ENCODE data around the gene DISP3.

Gene DISP3

GRCh38 chr1:11516961-11517635, 38.1 kb downstream of the DISP3 start:
- no peak for DNase-seq

GRCh38 chr1:11518016-11518701, 39.2 kb downstream of the DISP3 start:
- no peak for DNase-seq

DNA sequence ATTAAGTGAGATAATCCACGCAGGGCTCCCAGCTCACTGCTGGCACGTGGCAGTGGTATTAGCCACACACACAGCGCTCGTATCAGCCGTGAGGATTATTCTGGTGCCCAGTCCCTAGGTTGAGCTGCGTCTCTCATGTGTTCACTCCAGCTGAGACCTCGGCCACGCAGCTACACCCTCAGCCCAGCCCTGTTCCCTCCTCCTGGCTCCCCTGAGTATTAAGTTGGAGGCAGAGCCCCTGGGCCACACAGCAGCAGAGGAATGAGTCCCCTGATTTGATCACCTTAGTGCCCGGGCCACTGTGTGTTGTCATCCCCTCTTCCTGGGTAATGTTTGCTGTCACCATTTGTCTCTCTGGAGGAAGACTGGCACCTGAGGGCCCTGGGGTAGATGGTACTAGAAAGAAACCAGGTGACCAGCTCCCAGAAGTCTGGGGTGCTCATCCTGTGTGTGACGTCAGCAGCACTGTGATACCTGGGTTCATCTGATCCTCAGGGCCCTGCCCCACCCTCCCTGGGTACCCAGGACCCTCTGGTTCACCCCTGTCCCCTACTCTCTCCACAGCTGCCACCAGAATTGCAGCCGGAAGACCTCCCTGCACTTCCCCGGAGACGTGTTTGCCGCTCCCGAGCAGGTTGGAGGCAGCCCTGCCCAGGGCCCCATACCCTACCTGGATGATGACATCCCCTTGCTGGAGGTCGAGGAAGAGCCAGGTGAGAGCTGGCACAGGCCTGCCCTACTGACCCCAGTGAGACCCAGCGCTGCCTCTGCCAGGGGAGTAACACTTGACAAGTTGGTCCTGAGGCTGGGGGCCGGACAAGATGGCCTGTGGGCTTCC, 40.1 kb downstream of the DISP3 start:
- no peak for DNase-seq

GRCh38 chr1:11519629-11520031, 40.7 kb downstream of the DISP3 start:
- no peak for DNase-seq

DNA sequence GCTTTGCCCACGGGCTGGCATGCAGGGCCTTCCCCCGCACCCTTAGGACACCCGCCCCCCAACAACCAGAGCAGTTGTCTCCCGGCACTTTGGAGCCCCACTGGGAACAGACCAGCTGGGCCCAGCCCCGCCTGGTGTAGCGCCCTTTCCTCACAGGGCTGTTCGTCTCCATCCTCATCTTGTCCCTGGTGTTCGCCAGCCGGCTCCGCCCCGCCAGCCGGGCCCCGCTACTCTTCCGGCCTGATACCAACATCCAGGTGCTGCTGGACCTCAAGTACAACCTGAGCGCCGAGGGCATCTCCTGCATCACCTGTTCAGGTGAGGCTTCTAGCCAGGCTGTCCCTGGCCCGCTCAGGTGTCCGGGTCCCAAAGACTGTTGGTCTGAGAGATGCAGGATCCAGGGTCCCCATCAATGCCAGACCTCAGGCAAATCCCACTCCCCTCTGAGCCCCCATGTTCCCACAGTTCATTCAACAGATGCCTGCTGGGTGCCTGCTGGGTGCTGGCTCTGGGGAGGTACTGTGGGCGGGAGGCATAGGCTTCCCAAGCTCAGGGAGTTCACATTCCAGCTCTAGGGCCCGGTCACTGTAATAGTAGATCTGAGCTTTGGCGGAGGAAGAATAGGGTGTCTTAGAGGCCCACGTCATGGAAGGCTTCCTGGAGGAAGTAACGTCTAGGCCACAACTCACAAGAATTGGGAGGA, 41.7 kb downstream of the DISP3 start:
- no peak for DNase-seq

- no peak for DNase-seq
Measured at GRCh38 chr1:11521582-11522399, 42.8 kb downstream of the DISP3 start.

GRCh38 chr1:11522400-11523235, 43.7 kb downstream of the DISP3 start:
- DNase-seq: no peak

GRCh38 chr1:11523261-11523660, 44.3 kb downstream of the DISP3 start:
- DNase-seq: no peak

- no peak for DNase-seq
Measured at GRCh38 chr1:11523746-11524464, 45.0 kb downstream of the DISP3 start.

GRCh38 chr1:11524465-11525150, 45.7 kb downstream of the DISP3 start:
- no peak for DNase-seq

DNA sequence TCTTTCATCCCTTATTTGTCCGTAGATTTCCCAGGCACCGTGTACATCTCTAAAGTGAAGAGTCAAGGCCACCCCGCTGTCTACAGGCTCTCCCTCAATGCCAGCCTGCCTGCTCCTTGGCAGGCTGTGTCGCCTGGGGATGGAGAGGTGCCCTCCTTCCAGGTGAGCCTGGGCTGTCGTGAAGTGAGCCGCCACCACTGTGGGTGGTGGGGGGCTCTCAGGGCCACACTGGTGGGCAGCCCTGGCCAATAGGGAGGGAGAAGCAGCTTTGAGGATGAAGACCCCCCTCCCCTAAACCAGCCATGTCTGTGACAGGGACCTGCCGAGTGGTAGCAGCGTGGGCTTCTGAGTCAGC, 46.2 kb downstream of the DISP3 start:
- no peak for DNase-seq

- no peak for DNase-seq
Measured at GRCh38 chr1:11525516-11525915, 46.6 kb downstream of the DISP3 start.

GRCh38 chr1:11526071-11526895, 47.3 kb downstream of the DISP3 start:
- no peak for DNase-seq

DNA sequence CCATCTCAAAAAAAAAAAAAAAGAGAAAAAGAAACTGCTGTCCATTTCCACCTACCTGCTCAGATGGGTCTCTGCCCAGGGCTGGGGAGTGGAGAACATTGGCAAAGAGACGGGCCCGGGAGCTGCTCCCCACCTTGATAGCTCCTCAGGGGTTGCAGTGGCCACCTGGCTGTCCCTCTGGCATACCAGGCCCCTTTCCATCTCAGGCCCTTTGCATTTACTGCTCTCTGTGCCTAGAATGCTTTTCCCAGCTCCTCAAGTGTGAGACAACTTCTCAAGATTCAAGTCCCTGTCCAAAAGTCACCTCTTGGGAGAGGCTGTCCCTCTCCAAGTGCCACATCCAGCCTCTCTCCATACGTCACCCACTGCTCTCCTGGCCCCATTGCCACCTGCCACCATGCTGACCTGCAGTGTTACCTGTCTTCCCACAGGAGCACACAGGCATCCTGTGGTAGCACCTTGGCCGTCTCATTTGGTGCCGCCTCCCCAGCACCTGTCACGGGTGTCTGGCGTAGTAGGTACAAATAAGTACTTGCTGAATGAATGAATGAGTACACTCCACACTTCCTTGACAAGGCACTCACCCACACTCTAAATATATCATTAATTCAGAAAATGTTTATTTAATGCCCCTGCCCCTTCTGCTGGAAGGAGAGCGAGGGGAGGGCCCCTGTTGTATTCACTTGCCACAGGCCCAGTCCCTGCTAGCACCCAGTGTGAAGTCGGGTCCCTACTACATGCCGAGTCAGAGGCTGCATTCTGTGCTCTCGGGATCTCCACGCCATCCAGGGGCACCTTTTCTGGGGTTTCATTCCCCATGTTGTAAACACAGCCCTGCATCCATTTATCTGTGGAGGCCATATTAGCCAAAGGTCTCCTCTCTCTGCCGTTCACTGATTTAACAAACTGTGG, 48.8 kb downstream of the DISP3 start:
- DNase-seq: no peak

GRCh38 chr1:11528611-11529261, 49.8 kb downstream of the DISP3 start:
- no peak for DNase-seq

GRCh38 chr1:11529330-11529729, 50.4 kb downstream of the DISP3 start:
- DNase-seq: no peak

All from eye (tissue), 1 donor.